22Rv1 (cell line): Measurements from ENCODE around the gene SUPT4H1.

Experiments
- H3K27ac ChIP-seq: fragments of 450-650 bp; 2 replicates; pipeline ENCODE4 v1.5.1; 2017
- CTCF ChIP-seq: fragments of 450-650 bp; IDR thresholded peaks from 2 replicates; pipeline ENCODE4 v1.5.1; 2017; ENCODE audit warnings: mild to moderate bottlenecking
- ZFX ChIP-seq: fragments of 450-650 bp; IDR thresholded peaks from 2 replicates; pipeline ENCODE4 v1.6.1; 2017; ENCODE audit warnings: antibody characterized with exemption, borderline replicate concordance

SUPT4H1 gene

GRCh38 chr17:58308173-58308984, 43.6 kb downstream of the SUPT4H1 start:
- TF ChIP-seq CTCF (peak; percentile 34), ZFX (no peak)
- no peak overlapping the region for H3K27ac ChIP-seq

GRCh38 chr17:58307468-58308172, 44.4 kb downstream of the SUPT4H1 start:
- no peak overlapping the region for H3K27ac ChIP-seq
- TF ChIP-seq ZFX (no peak), CTCF (no peak)

GRCh38 chr17:58306131-58306951, 45.7 kb downstream of the SUPT4H1 start:
- no peak overlapping the region for H3K27ac ChIP-seq
- TF ChIP-seq ZFX (no peak), CTCF (no peak)

- H3K27ac ChIP-seq = no peak overlapping the region
- no peak for TF ChIP-seq CTCF
- no peak for TF ChIP-seq ZFX
These were observed 46.4 kb downstream of the SUPT4H1 start for GRCh38 chr17:58305626-58306025.

GRCh38 chr17:58304750-58305486, 47.1 kb downstream of the SUPT4H1 start:
- TF ChIP-seq CTCF (no peak), ZFX (no peak)
- no peak overlapping the region for H3K27ac ChIP-seq

DNA sequence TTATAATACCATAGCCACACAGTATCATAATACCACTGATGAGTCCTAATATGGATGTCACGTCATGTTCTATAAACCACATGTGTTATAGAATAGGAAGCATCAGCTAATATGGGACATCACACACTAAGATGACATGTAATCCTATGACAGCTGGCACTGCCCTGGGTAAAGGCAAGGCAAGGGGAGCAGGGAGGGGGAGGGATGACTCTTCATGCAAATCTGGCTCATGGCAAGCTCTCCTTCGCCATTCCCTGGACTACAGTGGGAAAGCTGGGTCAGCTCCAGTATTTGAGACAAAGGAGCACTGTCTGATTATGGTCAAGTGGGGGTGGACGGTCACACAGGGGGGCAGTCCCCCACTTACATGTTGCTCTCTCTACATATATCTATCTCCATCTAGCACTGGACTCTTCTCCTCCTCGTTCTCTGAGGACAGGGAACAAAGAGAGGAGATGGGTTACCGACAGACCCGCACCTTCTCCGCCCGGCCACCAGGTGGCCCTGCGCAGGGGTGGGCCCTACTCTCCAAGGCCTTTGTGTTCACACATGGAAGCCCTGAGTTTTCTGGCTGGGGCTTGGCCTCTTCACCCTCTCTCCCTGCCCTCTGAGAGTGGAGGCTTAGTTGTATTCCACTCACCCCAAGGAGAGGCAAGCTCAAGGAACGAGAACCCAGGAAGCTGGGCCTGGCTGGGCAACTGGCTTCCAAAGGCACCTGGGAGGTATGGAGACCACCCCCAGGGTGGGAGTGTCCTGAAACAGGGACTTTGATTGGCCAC, 47.8 kb downstream of the SUPT4H1 start:
- TF ChIP-seq CTCF (peak; percentile 93), ZFX (no peak)
- H3K27ac ChIP-seq = no peak overlapping the region
